Nephron progenitor cell (in vitro differentiated cells): ENCODE measurements around the gene SLC38A11.
"Not testable (repeated sequence)": the region's sequence is repeated elsewhere in the genome, so short reads cannot be mapped to it uniquely, and the experiment has no call there.

Experiments
- DNase-seq: peaks from one replicate; pipeline ENCODE4 v3.0.0; 2021
- H3K27ac Mint-ChIP-seq: 2 replicates; pipeline ENCODE4 v1.8.0; 2021; ENCODE audit warnings: mild to moderate bottlenecking, moderate library complexity, mixed read lengths
- H3K27me3 Mint-ChIP-seq: 2 replicates; pipeline ENCODE4 v1.8.0; 2021; ENCODE audit warnings: mild to moderate bottlenecking, low read depth, mixed read lengths; ENCODE audit not compliant: poor library complexity
- H3K36me3 Mint-ChIP-seq: 2 replicates; pipeline ENCODE4 v1.8.0; 2021; ENCODE audit warnings: low read depth, mixed read lengths
- H3K4me1 Mint-ChIP-seq: 2 replicates; pipeline ENCODE4 v1.8.0; 2021; ENCODE audit warnings: mixed read lengths
- H3K4me3 Mint-ChIP-seq: 2 replicates; pipeline ENCODE4 v1.8.0; 2021; ENCODE audit warnings: mild to moderate bottlenecking, moderate library complexity, mixed read lengths
- H3K9me3 Mint-ChIP-seq: 2 replicates; pipeline ENCODE4 v1.8.0; 2021; ENCODE audit warnings: mild to moderate bottlenecking, moderate library complexity, mixed read lengths
- CTCF ChIP-seq: fragments of 200-600 bp; sonication (generic); IDR thresholded peaks from 2 replicates; pipeline ENCODE4 v1.5.0; 2021; ENCODE audit warnings: antibody characterized with exemption

SLC38A11 gene

DNA sequence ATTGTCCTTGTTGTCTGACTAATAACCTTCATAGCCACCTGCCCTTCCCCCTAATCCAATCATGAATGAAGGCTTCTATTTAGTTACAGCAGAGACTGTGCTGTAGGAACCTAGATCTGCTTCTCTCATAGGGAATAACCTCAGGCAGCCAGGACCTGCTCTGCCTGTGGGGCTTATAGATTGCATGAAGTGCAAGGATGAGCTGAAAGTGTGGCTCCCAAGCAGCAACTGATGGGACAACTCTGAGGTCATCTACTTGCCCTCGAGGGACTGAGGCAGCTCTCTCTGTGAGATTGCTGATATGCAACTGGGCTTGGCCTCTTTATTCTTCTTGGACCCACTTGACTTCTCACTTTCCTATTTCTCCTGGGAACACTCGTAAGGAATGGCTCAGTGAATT lies 23.8 kb upstream of the SLC38A11 start:
- Mint-ChIP-seq H3K27ac (no peak overlapping the region), H3K36me3 (no peaks in the 10 kb centered on the region), H3K27me3 (no peaks in the 10 kb centered on the region), H3K4me3 (no peak overlapping the region), H3K9me3 (no peaks in the 10 kb centered on the region), H3K4me1 (no peaks in the 10 kb centered on the region)
- DNase-seq, result no peak
- TF ChIP-seq CTCF, result no peak

- H3K4me3 Mint-ChIP-seq, H3K4me1 Mint-ChIP-seq, H3K27ac Mint-ChIP-seq, DNase-seq, H3K36me3 Mint-ChIP-seq, H3K9me3 Mint-ChIP-seq, H3K27me3 Mint-ChIP-seq: not testable (repeated sequence)
Measured at GRCh38 chr2:164976875-164977470, 21.6 kb upstream of the SLC38A11 start.

DNA sequence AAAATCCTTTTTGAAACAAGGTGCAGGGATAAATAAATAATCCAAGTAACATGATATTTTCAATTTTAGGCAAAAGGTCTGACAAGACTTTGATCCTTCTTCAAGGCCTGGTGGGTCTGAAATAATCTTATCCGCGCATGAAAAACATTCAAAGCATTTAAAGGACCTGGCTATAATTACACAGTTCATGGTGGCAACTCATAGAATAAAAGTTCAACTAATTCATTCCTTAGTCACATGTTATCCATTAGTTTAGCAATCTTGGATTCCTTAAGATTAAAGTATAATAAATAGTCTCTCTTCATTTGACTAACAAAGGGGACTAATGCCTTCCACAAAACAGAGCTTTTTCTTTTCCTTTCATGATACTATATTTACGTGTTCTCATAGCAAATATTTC lies 21.0 kb upstream of the SLC38A11 start:
- no peak for TF ChIP-seq CTCF
- no peak overlapping the region for H3K4me3 Mint-ChIP-seq
- H3K9me3 Mint-ChIP-seq, result no peaks in the 10 kb centered on the region
- H3K36me3 Mint-ChIP-seq, result no peaks in the 10 kb centered on the region
- H3K27ac Mint-ChIP-seq, result no peak overlapping the region
- no peaks in the 10 kb centered on the region for H3K4me1 Mint-ChIP-seq
- DNase-seq, result no peak
- H3K27me3 Mint-ChIP-seq, result no peaks in the 10 kb centered on the region

- no peak overlapping the region for H3K4me3 Mint-ChIP-seq
- no peaks in the 10 kb centered on the region for H3K4me1 Mint-ChIP-seq
- H3K36me3 Mint-ChIP-seq, result no peaks in the 10 kb centered on the region
- TF ChIP-seq CTCF, result no peak
- no peaks in the 10 kb centered on the region for H3K27me3 Mint-ChIP-seq
- no peak overlapping the region for H3K27ac Mint-ChIP-seq
- H3K9me3 Mint-ChIP-seq, result no peaks in the 10 kb centered on the region
- no peak for DNase-seq
Measured at GRCh38 chr2:164975891-164976290, 20.6 kb upstream of the SLC38A11 start.

DNA sequence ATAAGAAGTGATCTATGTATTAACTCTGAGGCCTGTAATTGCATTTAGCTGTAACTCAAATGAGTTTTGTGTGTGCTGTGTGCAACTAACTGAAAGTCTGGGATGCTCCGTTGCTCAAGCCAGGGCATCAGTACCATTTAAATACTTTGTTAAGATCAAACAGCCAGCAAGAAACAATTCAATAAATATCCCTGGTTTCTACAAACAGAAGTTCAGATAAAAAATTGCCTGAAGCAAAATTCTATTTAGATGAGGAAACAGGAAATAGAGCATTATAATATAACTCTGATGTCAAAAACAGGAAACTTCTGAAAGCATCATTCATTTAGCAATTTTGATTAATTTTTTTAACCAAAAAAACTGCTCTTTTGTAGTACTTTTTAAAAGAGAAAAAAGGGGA lies 18.9 kb upstream of the SLC38A11 start:
- no peaks in the 10 kb centered on the region for H3K9me3 Mint-ChIP-seq
- no peaks in the 10 kb centered on the region for H3K36me3 Mint-ChIP-seq
- no peak overlapping the region for H3K27ac Mint-ChIP-seq
- H3K4me1 Mint-ChIP-seq, result no peaks in the 10 kb centered on the region
- TF ChIP-seq CTCF, result no peak
- no peaks in the 10 kb centered on the region for H3K27me3 Mint-ChIP-seq
- DNase-seq, result no peak
- H3K4me3 Mint-ChIP-seq, result no peak overlapping the region

DNA sequence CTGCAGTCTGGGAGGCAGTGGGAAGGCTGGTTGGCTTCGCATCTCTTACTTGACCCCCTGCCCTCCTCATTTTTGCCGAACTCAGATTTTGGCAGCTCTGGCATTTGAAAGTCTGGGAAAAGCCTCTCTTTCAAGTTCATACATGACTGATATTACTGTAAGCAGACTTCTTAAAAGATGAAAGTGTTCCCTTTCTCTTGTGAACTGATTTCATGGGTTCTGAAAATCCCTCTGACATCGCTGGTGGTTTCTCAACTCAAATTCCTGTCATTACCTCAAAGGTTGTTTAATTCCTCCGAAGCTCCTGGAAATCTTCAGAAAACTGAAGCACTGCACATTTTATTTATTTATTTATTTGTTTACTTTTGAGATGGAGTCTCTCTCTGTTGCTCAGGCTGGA lies 16.9 kb upstream of the SLC38A11 start:
- Mint-ChIP-seq H3K27ac (no peak overlapping the region), H3K9me3 (no peaks in the 10 kb centered on the region), H3K27me3 (no peaks in the 10 kb centered on the region), H3K36me3 (no peaks in the 10 kb centered on the region), H3K4me3 (no peak overlapping the region), H3K4me1 (no peaks in the 10 kb centered on the region)
- TF ChIP-seq CTCF, result no peak
- DNase-seq, result no peak
